GM23338 (cell line): Measurements from ENCODE around the gene SPATC1L. TPM values are rescaled to one million over a fixed set of nuclear protein-coding genes. Genes with fewer than 3 reads are reported as not detected.

Experiments
- ATAC-seq: fragments of 200-7000 bp; cut with Tn5 transposase; 3 replicates; pipeline ENCODE4 v1.9.1; 2020
- DNase-seq: peaks from one replicate; pipeline ENCODE4 v3.0.0-alpha.2; 2015; ENCODE audit warnings: low spot score
- H2AFZ ChIP-seq: fragments of 200-600 bp; sonication (generic); 2 replicates; pipeline ENCODE4 v1.8.0; 2016; ENCODE audit warnings: antibody characterized with exemption, mild to moderate bottlenecking, moderate library complexity
- H3F3A ChIP-seq: fragments of 200-600 bp; sonication (generic); replicated peaks from 2 replicates; pipeline ENCODE4 v1.8.0; 2017; ENCODE audit warnings: antibody characterized with exemption, mixed run types, low read depth
- H3K27ac ChIP-seq: fragments of 200-600 bp; sonication (generic); 2 replicates; pipeline ENCODE4 v1.6.1; 2016; ENCODE audit warnings: low read depth
- H3K27me3 ChIP-seq: fragments of 200-600 bp; sonication (generic); 2 replicates; pipeline ENCODE4 v1.8.0; 2016; ENCODE audit warnings: mild to moderate bottlenecking, mixed run types, moderate library complexity; ENCODE audit not compliant: insufficient read depth
- H3K36me3 ChIP-seq: fragments of 200-600 bp; sonication (generic); 2 replicates; pipeline ENCODE4 v1.8.0; 2016; ENCODE audit warnings: mild to moderate bottlenecking; ENCODE audit not compliant: insufficient read depth
- H3K4me1 ChIP-seq: fragments of 200-600 bp; sonication (generic); 2 replicates; pipeline ENCODE4 v1.8.0; 2016; ENCODE audit warnings: mild to moderate bottlenecking, moderate library complexity; ENCODE audit not compliant: insufficient read depth
- H3K4me2 ChIP-seq: fragments of 200-600 bp; sonication (generic); 2 replicates; pipeline ENCODE4 v1.7.1; 2017; ENCODE audit warnings: mixed run types
- H3K4me3 ChIP-seq: fragments of 200-600 bp; sonication (generic); 2 replicates; pipeline ENCODE4 v1.6.1; 2016; ENCODE audit warnings: mixed run types
- H3K79me2 ChIP-seq: fragments of 200-600 bp; sonication (generic); replicated peaks from 2 replicates; pipeline ENCODE4 v1.8.0; 2017; ENCODE audit warnings: mild to moderate bottlenecking; ENCODE audit not compliant: insufficient read depth
- H3K9me2 ChIP-seq: fragments of 200-600 bp; sonication (generic); 2 replicates; pipeline ENCODE4 v1.8.0; 2017; ENCODE audit not compliant: insufficient read depth
- H4K20me1 ChIP-seq: fragments of 200-600 bp; sonication (generic); replicated peaks from 2 replicates; pipeline ENCODE4 v1.8.0; 2017; ENCODE audit warnings: mild to moderate bottlenecking; ENCODE audit not compliant: insufficient read depth
- H3K27ac Mint-ChIP-seq: 2 replicates; pipeline ENCODE4 v1.8.0; 2020; ENCODE audit warnings: inconsistent platforms, mild to moderate bottlenecking, moderate library complexity, mixed read lengths
- H3K27me3 Mint-ChIP-seq: 3 replicates; pipeline ENCODE4 v1.8.0; 2022; ENCODE audit warnings: low read depth, mild to moderate bottlenecking, moderate library complexity, mixed read lengths, inconsistent platforms; ENCODE audit not compliant: insufficient read depth, poor library complexity
- H3K36me3 Mint-ChIP-seq: 3 replicates; pipeline ENCODE4 v1.8.0; 2021; ENCODE audit warnings: low read depth, mild to moderate bottlenecking, inconsistent platforms, moderate library complexity, mixed read lengths
- H3K4me1 Mint-ChIP-seq: 3 replicates; pipeline ENCODE4 v1.8.0; 2020; ENCODE audit warnings: mild to moderate bottlenecking, inconsistent platforms, mixed read lengths
- H3K4me3 Mint-ChIP-seq: 3 replicates; pipeline ENCODE4 v1.8.0; 2021; ENCODE audit warnings: moderate library complexity, mild to moderate bottlenecking, inconsistent platforms, mixed read lengths
- H3K9me3 Mint-ChIP-seq: 3 replicates; pipeline ENCODE4 v1.8.0; 2020; ENCODE audit warnings: moderate library complexity, mild to moderate bottlenecking, inconsistent platforms, mixed read lengths
- JUNB ChIP-seq: IDR thresholded peaks from one replicate; pipeline ENCODE4 v1.6.1; 2016; ENCODE audit warnings: antibody characterized with exemption; ENCODE audit not compliant: unreplicated experiment
- ZNF462 ChIP-seq: fragments of 250-450 bp; sonication (Bioruptor Pico); IDR thresholded peaks from 2 replicates; pipeline ENCODE4 v1.5.0; 2020; ENCODE audit warnings: mild to moderate bottlenecking, moderate library complexity
- polyA plus RNA-seq: library from polyadenylated mRNA; unstranded; fragments of >200 nt; fragmentation: Nextera tagmentation; extraction: Ambion mirVana; gene quantifications from 2 replicates; pipeline ENCODE4 v1.2.1, GENCODE V29; 2016
- total RNA-seq: library from RNA; depleted of rRNA; stranded (reverse); fragments of >200 nt; shearing (Covaris generic); gene quantifications from 2 replicates; pipeline ENCODE4 v1.2.3, GENCODE V29; 2014
- TF ChIP-seq, protein P1 (sequence below), 2 experiments: fragments of 200-600 bp in 1 of 2; sonication (generic) in 1 of 2; conservative IDR thresholded peaks; 2 replicates each; pipeline versions ENCODE4 v1.5.1 to v1.6.1; 2016 to 2017; ENCODE audit warnings: antibody characterized with exemption in 2 of 2, low read depth in 2 of 2, mild to moderate bottlenecking in 2 of 2, moderate library complexity in 1 of 2
- TF ChIP-seq, protein P2 (sequence below): IDR thresholded peaks from one replicate; pipeline ENCODE4 v1.6.1; 2018; ENCODE audit warnings: antibody characterized with exemption; ENCODE audit not compliant: unreplicated experiment

SPATC1L gene
- total and polyA plus RNA-seq, 2 experiments from 2014 or later, result 37.6 to 70.2 TPM

GRCh38 chr21:46207920-46208591 is 23.8 kb upstream of the SPATC1L start:
- Histone ChIP-seq H3K4me1 (no peaks in the 10 kb centered on the region), H3K27ac (no peak overlapping the region), H3K4me3 (no peak overlapping the region), H3F3A (no peaks in the 10 kb centered on the region), H3K27me3 (no peaks in the 10 kb centered on the region), H3K4me2 (no peak overlapping the region), H3K36me3 (peaks cover 17% of the 10 kb centered on the region; the same call in 1 of the 2 replicates), H3K79me2 (no peaks in the 10 kb centered on the region; the same call in 1 of the 2 replicates), H3K9me2 (no peaks in the 10 kb centered on the region), H4K20me1 (peaks cover 3% of the 10 kb centered on the region; the same call in 1 of the 2 replicates), H2AFZ (no peak overlapping the region)
- DNase-seq (no peak), ATAC-seq (no peak)
- TF ChIP-seq JUNB, result no peak
- TF ChIP-seq, protein P1, sequence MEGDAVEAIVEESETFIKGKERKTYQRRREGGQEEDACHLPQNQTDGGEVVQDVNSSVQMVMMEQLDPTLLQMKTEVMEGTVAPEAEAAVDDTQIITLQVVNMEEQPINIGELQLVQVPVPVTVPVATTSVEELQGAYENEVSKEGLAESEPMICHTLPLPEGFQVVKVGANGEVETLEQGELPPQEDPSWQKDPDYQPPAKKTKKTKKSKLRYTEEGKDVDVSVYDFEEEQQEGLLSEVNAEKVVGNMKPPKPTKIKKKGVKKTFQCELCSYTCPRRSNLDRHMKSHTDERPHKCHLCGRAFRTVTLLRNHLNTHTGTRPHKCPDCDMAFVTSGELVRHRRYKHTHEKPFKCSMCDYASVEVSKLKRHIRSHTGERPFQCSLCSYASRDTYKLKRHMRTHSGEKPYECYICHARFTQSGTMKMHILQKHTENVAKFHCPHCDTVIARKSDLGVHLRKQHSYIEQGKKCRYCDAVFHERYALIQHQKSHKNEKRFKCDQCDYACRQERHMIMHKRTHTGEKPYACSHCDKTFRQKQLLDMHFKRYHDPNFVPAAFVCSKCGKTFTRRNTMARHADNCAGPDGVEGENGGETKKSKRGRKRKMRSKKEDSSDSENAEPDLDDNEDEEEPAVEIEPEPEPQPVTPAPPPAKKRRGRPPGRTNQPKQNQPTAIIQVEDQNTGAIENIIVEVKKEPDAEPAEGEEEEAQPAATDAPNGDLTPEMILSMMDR (conservative IDR thresholded peaks at IDR 0.05; ENCODE audit: low read depth in 2 of 2), result no peak
- TF ChIP-seq, protein P2, sequence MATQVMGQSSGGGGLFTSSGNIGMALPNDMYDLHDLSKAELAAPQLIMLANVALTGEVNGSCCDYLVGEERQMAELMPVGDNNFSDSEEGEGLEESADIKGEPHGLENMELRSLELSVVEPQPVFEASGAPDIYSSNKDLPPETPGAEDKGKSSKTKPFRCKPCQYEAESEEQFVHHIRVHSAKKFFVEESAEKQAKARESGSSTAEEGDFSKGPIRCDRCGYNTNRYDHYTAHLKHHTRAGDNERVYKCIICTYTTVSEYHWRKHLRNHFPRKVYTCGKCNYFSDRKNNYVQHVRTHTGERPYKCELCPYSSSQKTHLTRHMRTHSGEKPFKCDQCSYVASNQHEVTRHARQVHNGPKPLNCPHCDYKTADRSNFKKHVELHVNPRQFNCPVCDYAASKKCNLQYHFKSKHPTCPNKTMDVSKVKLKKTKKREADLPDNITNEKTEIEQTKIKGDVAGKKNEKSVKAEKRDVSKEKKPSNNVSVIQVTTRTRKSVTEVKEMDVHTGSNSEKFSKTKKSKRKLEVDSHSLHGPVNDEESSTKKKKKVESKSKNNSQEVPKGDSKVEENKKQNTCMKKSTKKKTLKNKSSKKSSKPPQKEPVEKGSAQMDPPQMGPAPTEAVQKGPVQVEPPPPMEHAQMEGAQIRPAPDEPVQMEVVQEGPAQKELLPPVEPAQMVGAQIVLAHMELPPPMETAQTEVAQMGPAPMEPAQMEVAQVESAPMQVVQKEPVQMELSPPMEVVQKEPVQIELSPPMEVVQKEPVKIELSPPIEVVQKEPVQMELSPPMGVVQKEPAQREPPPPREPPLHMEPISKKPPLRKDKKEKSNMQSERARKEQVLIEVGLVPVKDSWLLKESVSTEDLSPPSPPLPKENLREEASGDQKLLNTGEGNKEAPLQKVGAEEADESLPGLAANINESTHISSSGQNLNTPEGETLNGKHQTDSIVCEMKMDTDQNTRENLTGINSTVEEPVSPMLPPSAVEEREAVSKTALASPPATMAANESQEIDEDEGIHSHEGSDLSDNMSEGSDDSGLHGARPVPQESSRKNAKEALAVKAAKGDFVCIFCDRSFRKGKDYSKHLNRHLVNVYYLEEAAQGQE, result no peak
- H3K27ac Mint-ChIP-seq, result no peak overlapping the region; the same call in 1 of the 2 replicates
- H3K27me3 Mint-ChIP-seq, result peaks cover 6% of the 10 kb centered on the region
- H3K4me3 Mint-ChIP-seq, result no peak overlapping the region
- no peaks in the 10 kb centered on the region for H3K9me3 Mint-ChIP-seq
- peaks cover 46% of the 10 kb centered on the region for H3K36me3 Mint-ChIP-seq
- H3K4me1 Mint-ChIP-seq, result peaks cover 2% of the 10 kb centered on the region

GRCh38 chr21:46207006-46207919 is 23.0 kb upstream of the SPATC1L start:
- Mint-ChIP-seq H3K27me3 (peaks cover 6% of the 10 kb centered on the region), H3K36me3 (peaks cover 50% of the 10 kb centered on the region), H3K4me3 (no peak overlapping the region), H3K9me3 (no peaks in the 10 kb centered on the region), H3K27ac (no peak overlapping the region), H3K4me1 (peaks cover 4% of the 10 kb centered on the region)
- Histone ChIP-seq H4K20me1 (0 out of 2 replicates have a peak, but pooled peaks cover 10% of the 10 kb centered on the region), H3K4me1 (no peaks in the 10 kb centered on the region), H2AFZ (no peak overlapping the region), H3K36me3 (peaks cover 22% of the 10 kb centered on the region), H3K4me2 (no peak overlapping the region), H3K27ac (no peak overlapping the region), H3K79me2 (no peaks in the 10 kb centered on the region; the same call in 1 of the 2 replicates), H3F3A (no peaks in the 10 kb centered on the region), H3K27me3 (no peaks in the 10 kb centered on the region), H3K9me2 (no peaks in the 10 kb centered on the region), H3K4me3 (no peak overlapping the region)
- DNase-seq, result no peak
- TF ChIP-seq ZNF462 (CRISPR knock-in tag), result no peak
- ATAC-seq, result no peak
